AG08395 (cell line): Measurements from ENCODE around the gene PHLDB3.
"Not testable (repeated sequence)": the region's sequence is repeated elsewhere in the genome, so short reads cannot be mapped to it uniquely, and the experiment has no call there.

Experiments used
- DNase-seq: peaks from one replicate; pipeline ENCODE4 v3.0.0; 2012; ENCODE audit warnings: mixed read lengths, low spot score

Gene PHLDB3

GRCh38 chr19:43504426-43505185, at the start of gene PHLDB3:
PHLDB3 (minus strand) TSS chr19:43504746; CDS start chr19:43504118, 628 bp downstream.
- DNase-seq, result no peak

GRCh38 chr19:43553656-43554055, 49.1 kb upstream of the PHLDB3 start:
- no peak for DNase-seq

GRCh38 chr19:43552616-43553015, 48.1 kb upstream of the PHLDB3 start:
- DNase-seq, result no peak

GRCh38 chr19:43552198-43552450, 47.6 kb upstream of the PHLDB3 start:
- no peak for DNase-seq

DNA sequence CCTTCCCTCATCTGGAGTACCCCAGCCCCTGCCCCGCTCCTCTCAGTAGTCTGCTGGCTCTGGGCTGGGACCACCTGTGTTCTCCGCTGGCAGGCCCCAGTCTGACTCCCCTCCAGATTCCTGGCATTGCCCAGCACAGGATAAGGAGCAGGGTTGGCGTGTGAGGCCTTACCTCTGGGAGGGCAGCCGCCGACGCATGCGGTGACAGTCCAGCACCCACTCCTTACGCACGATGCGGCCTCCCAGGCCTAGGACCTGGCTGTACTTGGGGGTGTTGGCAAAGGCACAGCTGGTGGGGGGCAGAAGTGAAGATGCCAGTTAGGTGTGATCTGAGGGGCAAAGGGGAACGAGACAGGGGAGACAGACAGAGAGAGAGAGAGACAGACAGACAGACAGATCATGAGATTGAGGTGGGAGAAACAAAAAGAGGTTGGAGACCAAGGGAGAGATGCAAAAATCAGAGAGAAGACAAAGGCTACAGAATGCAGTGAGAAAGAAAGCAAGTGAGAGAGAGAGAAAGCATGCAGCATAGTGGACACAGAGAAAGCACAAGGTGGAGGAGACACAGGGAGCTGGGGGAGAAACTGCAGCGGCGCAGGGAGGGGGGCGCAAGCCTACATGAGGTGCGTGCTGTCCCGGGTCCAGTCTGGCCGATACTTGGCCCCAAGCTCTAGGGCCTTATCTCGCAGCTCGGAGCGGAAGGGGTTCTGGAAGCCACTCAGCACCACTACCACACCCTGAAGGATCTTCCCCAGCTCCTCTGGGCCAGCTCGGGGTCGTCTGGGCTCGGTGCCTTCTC, 47.1 kb upstream of the PHLDB3 start:
- no peak for DNase-seq

- no peak for DNase-seq
Observed at GRCh38 chr19:43548706-43549105, 44.2 kb upstream of the PHLDB3 start.

DNA sequence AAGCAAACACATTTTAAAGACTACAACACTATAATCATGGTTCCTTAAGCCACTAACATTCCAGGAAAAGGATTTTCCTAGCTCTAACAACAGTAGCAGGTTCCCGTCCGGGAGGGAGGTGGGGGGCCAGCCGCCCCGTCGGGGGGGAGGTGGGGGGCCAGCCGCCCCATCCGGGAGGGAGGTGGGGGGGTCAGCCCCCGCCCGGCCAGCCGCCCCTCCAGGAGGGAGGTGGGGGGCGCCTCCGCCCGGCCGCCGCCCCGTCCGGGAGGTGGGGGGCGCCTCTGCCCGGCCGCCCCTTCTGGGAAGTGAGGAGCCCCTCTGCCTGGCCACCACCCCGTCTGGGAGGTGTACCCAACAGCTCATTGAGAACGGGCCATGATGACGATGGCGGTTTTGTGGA, 43.4 kb upstream of the PHLDB3 start:
- DNase-seq, result not testable (repeated sequence)

GRCh38 chr19:43546581-43546980, 42.0 kb upstream of the PHLDB3 start:
- DNase-seq, result no peak

GRCh38 chr19:43545981-43546380, 41.4 kb upstream of the PHLDB3 start:
- DNase-seq, result no peak

GRCh38 chr19:43545276-43545675, 40.7 kb upstream of the PHLDB3 start:
- DNase-seq, result no peak

DNA sequence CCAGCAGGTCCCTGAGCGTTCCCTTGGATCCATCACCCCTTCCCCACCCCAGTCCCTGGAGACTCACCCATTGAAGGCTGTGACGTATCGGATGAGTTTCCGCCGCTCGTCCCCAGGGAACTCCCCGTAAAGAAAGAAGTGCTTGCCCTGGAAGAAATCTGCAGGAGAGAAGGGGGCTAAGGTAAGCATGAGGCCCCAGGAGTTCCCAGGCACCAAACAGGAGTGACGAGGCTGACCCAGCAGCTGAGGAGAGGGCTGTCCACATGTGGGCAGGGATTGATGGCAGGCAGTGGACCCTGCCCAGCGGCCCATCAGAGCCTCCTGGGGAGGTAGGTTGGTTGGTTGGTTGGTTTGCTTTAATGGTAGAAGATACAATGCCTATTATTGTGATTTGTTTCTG, 39.5 kb upstream of the PHLDB3 start:
- DNase-seq, result no peak

DNA sequence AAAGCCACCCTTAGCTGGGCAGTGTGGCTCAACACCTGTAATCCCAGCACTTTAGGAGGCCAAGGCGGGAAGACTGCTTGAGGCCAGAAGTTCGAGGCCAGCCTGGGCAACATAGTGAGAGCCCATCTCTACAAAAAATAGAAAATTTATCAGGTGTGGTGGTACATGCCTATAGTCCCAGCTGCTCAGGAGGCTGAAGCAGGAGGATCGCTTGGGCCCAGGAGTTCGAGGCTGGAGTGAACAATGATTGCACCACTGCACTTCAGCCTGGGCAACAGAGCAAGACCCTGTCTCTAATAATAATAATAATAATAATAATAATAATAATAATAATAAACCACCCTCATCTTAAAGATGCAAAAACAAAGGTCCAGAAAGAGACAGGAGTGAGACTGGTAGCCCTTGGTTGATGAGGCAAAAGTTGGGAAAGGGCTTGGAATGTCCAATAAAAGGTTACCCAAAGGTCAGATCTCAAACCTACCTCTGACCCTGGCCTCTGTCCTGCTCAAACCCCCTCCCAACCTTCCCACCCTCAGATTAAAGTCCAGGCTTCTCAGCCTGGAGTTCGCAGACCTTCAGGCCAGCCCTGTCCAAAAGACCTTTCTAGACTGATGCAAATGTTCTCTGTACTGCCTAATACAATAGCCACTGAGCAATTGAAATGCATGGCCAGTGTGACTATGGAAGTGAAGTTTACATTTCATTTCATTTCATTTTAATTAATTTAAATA, 37.5 kb upstream of the PHLDB3 start:
- no peak for DNase-seq

GRCh38 chr19:43540381-43540780, 35.8 kb upstream of the PHLDB3 start:
- DNase-seq, result no peak

DNA sequence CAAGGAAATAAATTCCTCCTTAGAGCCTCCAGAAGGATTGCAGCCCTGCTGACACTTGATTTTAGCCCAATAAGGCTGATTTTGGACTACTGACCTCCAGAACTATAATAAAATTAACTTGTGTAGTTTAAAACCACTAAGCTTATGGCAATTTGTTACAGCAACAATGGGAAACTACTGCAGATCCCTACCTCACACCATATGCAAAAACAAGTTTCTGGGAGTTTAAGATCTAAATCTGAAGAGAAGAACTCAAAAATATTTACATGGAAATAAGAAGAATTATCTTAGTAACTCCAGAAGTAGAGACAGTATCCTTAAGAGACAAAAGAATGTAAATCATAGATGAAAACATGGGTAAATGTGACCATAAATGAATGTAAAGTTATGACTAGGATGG, 34.4 kb upstream of the PHLDB3 start:
- no peak for DNase-seq

DNA sequence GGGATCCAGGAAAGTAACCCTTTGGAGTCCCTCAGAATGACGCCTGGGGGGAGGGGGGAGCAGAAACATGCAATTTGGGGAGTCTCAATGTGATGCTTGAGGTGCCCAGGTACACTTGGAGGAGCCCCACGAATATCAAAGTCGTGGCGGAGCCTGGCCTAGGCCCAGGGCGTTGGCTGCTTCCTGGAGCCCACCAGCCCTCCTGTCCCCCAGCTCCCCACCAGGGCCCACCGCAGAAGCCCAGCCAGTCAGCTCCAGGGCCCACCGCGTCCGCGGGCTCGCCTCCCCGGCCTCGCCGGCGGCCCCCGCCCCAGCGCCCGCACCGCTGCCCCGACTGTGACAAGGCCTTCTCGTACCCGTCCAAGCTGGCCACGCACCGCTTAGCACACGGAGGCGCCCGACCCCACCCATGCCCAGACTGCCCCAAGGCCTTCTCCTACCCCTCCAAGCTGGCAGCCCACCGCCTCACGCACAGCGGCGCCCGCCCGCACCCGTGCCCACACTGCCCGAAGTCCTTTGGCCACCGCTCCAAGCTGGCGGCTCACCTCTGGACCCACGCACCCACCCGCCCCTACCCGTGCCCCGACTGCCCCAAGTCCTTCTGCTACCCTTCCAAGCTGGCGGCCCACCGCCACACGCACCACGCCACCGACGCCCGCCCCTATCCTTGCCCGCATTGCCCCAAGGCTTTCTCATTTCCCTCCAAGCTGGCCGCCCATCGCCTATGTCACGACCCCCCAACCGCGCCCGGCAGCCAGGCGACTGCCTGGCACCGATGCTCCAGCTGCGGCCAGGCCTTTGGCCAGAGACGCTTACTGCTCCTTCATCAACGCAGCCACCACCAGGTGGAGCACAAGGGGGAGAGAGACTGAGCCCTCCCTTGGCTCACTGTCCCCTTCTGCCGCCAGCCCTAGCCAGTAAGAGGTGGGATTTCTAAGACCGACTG, 30.5 kb upstream of the PHLDB3 start:
- peak; percentile 61 for DNase-seq

GRCh38 chr19:43534305-43534815, 29.8 kb upstream of the PHLDB3 start:
- DNase-seq, result no peak

DNA sequence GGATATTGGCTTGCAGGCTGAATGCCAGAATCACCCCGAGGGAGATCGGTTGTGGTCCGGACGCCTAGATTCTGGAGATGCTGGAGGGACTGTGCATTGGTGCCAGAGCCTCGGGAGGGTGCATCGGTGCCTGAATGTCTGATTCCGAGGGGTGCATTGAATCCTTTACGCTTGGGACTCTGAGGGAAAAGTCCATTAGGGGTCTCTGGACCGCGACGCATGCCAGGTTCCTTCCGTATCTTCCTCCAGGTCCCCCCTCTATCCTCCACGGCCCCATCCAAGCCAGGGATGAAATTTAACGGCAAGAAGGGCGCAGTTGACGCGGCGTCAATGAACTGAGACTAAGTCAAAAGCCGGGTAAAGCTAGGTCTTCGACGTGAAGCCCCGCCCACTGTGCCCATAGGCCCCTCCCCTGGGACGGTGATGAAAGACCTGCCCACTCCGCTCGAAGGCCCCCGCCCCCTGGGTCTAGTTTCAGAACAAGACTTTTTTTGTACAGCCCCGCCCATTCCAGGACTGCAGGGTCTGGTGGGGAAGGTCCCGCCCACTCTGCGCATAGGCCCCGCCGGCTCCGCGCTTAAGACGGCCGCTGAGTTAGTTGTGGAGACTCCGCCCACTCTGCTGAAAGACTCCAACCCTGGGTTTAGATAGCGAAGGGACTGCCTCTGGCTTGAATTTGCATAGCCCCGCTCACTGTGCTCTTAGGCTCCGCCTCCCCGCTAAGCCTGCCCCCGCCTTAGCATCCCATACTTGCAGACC, 29.2 kb upstream of the PHLDB3 start:
- DNase-seq, result peak; percentile 98

- DNase-seq, result peak; percentile 86
Observed at GRCh38 chr19:43532962-43533545, 28.5 kb upstream of the PHLDB3 start, which contains the start of gene ZNF575. ZNF575 (plus strand) TSS chr19:43533188; CDS start chr19:43534423, 1,235 bp downstream.

DNA sequence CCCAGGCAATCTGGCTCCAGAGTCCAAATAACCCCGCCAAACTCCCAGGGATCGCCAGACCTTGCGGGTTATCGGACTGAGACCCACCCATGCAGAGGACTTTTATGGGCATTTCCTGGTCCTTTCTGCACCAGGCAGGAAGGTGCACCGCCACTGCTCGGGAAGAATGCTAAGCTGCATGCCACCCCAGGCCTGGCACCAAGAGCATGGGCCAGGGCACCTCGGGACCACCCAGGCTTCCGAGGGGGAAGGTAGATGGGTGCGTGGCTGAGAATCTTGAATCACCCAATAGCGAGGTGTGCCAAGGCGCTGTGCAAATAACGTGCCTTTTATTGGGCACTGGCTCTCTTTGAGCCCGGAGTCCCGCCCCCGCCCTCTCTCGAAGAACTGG, 28.0 kb upstream of the PHLDB3 start:
- DNase-seq, result no peak

- no peak for DNase-seq
Observed at GRCh38 chr19:43527860-43528622, 23.5 kb upstream of the PHLDB3 start.
